MM.1S (cell line): Measurements from ENCODE around the gene MAD1L1.

Source experiments
- CTCF ChIP-seq: fragments of 300-600 bp; sonication (generic); IDR thresholded peaks from 2 replicates; pipeline ENCODE4 v1.5.1; 2016; ENCODE audit warnings: antibody characterized with exemption, low read length, mixed read lengths
- EZH2phosphoT487 ChIP-seq: fragments of 300-600 bp; sonication (generic); IDR thresholded peaks from 2 replicates; pipeline ENCODE4 v1.6.1; 2018; ENCODE audit warnings: antibody characterized with exemption, low read length

GRCh38 chr7:1994931-1995330 is 237.8 kb downstream of the MAD1L1 start:
- TF ChIP-seq CTCF, result no peak
- TF ChIP-seq EZH2phosphoT487, result no peak
